HEK293 (cell line): Measurements from ENCODE around the gene DENND2A.

Experiments
- GLIS2 ChIP-seq: fragments of 450-650 bp; formaldehyde crosslinking; IDR thresholded peaks from 2 replicates; pipeline ENCODE4 v1.5.1; 2016; ENCODE audit warnings: missing biosample characterization, missing genetic modification characterization
- KLF9 ChIP-seq: fragments of 450-650 bp; formaldehyde crosslinking; IDR thresholded peaks from 2 replicates; pipeline ENCODE4 v1.5.1; 2016; ENCODE audit warnings: missing biosample characterization, missing genetic modification characterization, low read depth
- REPIN1 ChIP-seq: fragments of 450-650 bp; formaldehyde crosslinking; IDR thresholded peaks from 2 replicates; pipeline ENCODE4 v1.5.1; 2017; ENCODE audit warnings: missing biosample characterization, missing genetic modification characterization, low read depth
- SCRT1 ChIP-seq: fragments of 450-650 bp; formaldehyde crosslinking; IDR thresholded peaks from 2 replicates; pipeline ENCODE4 v1.5.1; 2016; ENCODE audit warnings: missing biosample characterization, missing genetic modification characterization, borderline replicate concordance
- SCRT2 ChIP-seq: fragments of 450-650 bp; formaldehyde crosslinking; IDR thresholded peaks from 2 replicates; pipeline ENCODE4 v1.5.1; 2016; ENCODE audit warnings: missing biosample characterization, missing genetic modification characterization
- SP3 ChIP-seq: fragments of 450-650 bp; formaldehyde crosslinking; IDR thresholded peaks from 2 replicates; pipeline ENCODE4 v1.5.1; 2016; ENCODE audit warnings: missing biosample characterization, missing genetic modification characterization
- TRIM28 ChIP-seq: IDR thresholded peaks from 2 replicates; pipeline ENCODE4 v1.6.1; 2011; ENCODE audit warnings: low read length, control low read depth, borderline replicate concordance
- ZBTB11 ChIP-seq: fragments of 450-650 bp; formaldehyde crosslinking; conservative IDR thresholded peaks from 2 replicates; pipeline ENCODE4 v1.5.1; 2016; ENCODE audit warnings: low read depth, missing biosample characterization, missing genetic modification characterization
- ZBTB17 ChIP-seq: fragments of 450-650 bp; formaldehyde crosslinking; IDR thresholded peaks from 2 replicates; pipeline ENCODE4 v1.5.1; 2016; ENCODE audit warnings: missing biosample characterization, missing genetic modification characterization
- ZBTB21 ChIP-seq: fragments of 450-650 bp; formaldehyde crosslinking; IDR thresholded peaks from 2 replicates; pipeline ENCODE4 v1.5.1; 2017; ENCODE audit warnings: missing biosample characterization, missing genetic modification characterization
- ZFP69B ChIP-seq: fragments of 450-650 bp; formaldehyde crosslinking; IDR thresholded peaks from 2 replicates; pipeline ENCODE4 v1.5.1; 2016; ENCODE audit warnings: missing biosample characterization, missing genetic modification characterization
- ZNF114 ChIP-seq: fragments of 450-650 bp; formaldehyde crosslinking; IDR thresholded peaks from 2 replicates; pipeline ENCODE4 v1.5.0; 2017; ENCODE audit warnings: missing biosample characterization, missing genetic modification characterization
- ZNF148 ChIP-seq: fragments of 450-650 bp; formaldehyde crosslinking; IDR thresholded peaks from 2 replicates; pipeline ENCODE4 v1.5.0; 2017; ENCODE audit warnings: missing biosample characterization, missing genetic modification characterization, borderline replicate concordance
- ZNF155 ChIP-seq: fragments of 450-650 bp; formaldehyde crosslinking; IDR thresholded peaks from 2 replicates; pipeline ENCODE4 v1.5.1; 2016; ENCODE audit warnings: missing biosample characterization, missing genetic modification characterization
- ZNF223 ChIP-seq: fragments of 450-650 bp; formaldehyde crosslinking; IDR thresholded peaks from 2 replicates; pipeline ENCODE4 v1.5.1; 2016; ENCODE audit warnings: missing biosample characterization, missing genetic modification characterization
- ZNF292 ChIP-seq: fragments of 450-650 bp; formaldehyde crosslinking; IDR thresholded peaks from 2 replicates; pipeline ENCODE4 v1.5.1; 2016; ENCODE audit warnings: low read depth, missing biosample characterization, missing genetic modification characterization, borderline replicate concordance
- ZNF302 ChIP-seq: fragments of 450-650 bp; formaldehyde crosslinking; IDR thresholded peaks from 2 replicates; pipeline ENCODE4 v1.5.1; 2016; ENCODE audit warnings: missing biosample characterization, missing genetic modification characterization, low read depth
- ZNF311 ChIP-seq: fragments of 450-650 bp; formaldehyde crosslinking; IDR thresholded peaks from 2 replicates; pipeline ENCODE4 v1.5.1; 2017; ENCODE audit warnings: missing biosample characterization, missing genetic modification characterization, borderline replicate concordance
- ZNF37A ChIP-seq: fragments of 450-650 bp; IDR thresholded peaks from 2 replicates; pipeline ENCODE4 v1.5.1; 2018; ENCODE audit warnings: missing biosample characterization, missing genetic modification characterization
- ZNF48 ChIP-seq: fragments of 450-650 bp; formaldehyde crosslinking; IDR thresholded peaks from 2 replicates; pipeline ENCODE4 v1.5.1; 2016; ENCODE audit warnings: missing biosample characterization, missing genetic modification characterization
- ZNF501 ChIP-seq: fragments of 450-650 bp; formaldehyde crosslinking; IDR thresholded peaks from 2 replicates; pipeline ENCODE4 v1.5.1; 2016; ENCODE audit warnings: missing biosample characterization, missing genetic modification characterization
- ZNF529 ChIP-seq: fragments of 450-650 bp; formaldehyde crosslinking; IDR thresholded peaks from 2 replicates; pipeline ENCODE4 v1.5.1; 2017; ENCODE audit warnings: missing genetic modification characterization, missing biosample characterization; ENCODE audit not compliant: insufficient replicate concordance
- ZNF626 ChIP-seq: fragments of 450-650 bp; sonication (Bioruptor Pico); formaldehyde crosslinking; IDR thresholded peaks from 2 replicates; pipeline ENCODE4 v1.5.1; 2018; ENCODE audit warnings: missing biosample characterization, missing genetic modification characterization, inconsistent platforms
- ZNF658 ChIP-seq: fragments of 450-650 bp; formaldehyde crosslinking; IDR thresholded peaks from 2 replicates; pipeline ENCODE4; 2016; ENCODE audit warnings: missing biosample characterization, missing genetic modification characterization
- ZNF677 ChIP-seq: fragments of 450-650 bp; IDR thresholded peaks from 2 replicates; pipeline ENCODE4 v1.5.0; 2018; ENCODE audit warnings: missing biosample characterization, mild to moderate bottlenecking, missing genetic modification characterization, moderate library complexity
- ZNF776 ChIP-seq: fragments of 450-650 bp; formaldehyde crosslinking; IDR thresholded peaks from 2 replicates; pipeline ENCODE4 v1.5.0; 2017; ENCODE audit warnings: missing biosample characterization, missing genetic modification characterization, borderline replicate concordance
- ZNF792 ChIP-seq: fragments of 450-650 bp; formaldehyde crosslinking; IDR thresholded peaks from 2 replicates; pipeline ENCODE4 v1.5.1; 2016; ENCODE audit warnings: missing biosample characterization, missing genetic modification characterization
- ZNF843 ChIP-seq: fragments of 450-650 bp; formaldehyde crosslinking; IDR thresholded peaks from 2 replicates; pipeline ENCODE4 v1.5.1; 2016; ENCODE audit warnings: missing biosample characterization, missing genetic modification characterization
- ZSCAN23 ChIP-seq: fragments of 450-650 bp; formaldehyde crosslinking; IDR thresholded peaks from 2 replicates; pipeline ENCODE4 v1.5.1; 2016; ENCODE audit warnings: missing biosample characterization, missing genetic modification characterization
- TF ChIP-seq, protein P1 (sequence below): fragments of 450-650 bp; formaldehyde crosslinking; IDR thresholded peaks from 2 replicates; pipeline ENCODE4 v1.5.1; 2016; ENCODE audit warnings: missing biosample characterization, missing genetic modification characterization
- TF ChIP-seq, protein P2 (sequence below): fragments of 450-650 bp; formaldehyde crosslinking; IDR thresholded peaks from 2 replicates; pipeline ENCODE4 v1.5.1; 2016; ENCODE audit warnings: missing biosample characterization, missing genetic modification characterization
- TF ChIP-seq, protein P3 (sequence below): fragments of 450-650 bp; formaldehyde crosslinking; IDR thresholded peaks from 2 replicates; pipeline ENCODE4 v1.5.1; 2016; ENCODE audit warnings: missing biosample characterization, missing genetic modification characterization

DENND2A gene

GRCh38 chr7:140640727-140641523 is at the start of gene DENND2A (continued):
- 0 out of 2 replicates have a peak, but pooled peaks have one; percentile 14 for TF ChIP-seq ZBTB11
- 0 out of 2 replicates have a peak, but pooled peaks have one; percentile 51 for TF ChIP-seq ZFP69B (tag by site-specific recombination)
- 0 out of 2 replicates have a peak, but pooled peaks have one; percentile 28 for TF ChIP-seq ZNF223 (tag by site-specific recombination)
- TF ChIP-seq ZNF658 (tag by site-specific recombination): no peak
- TF ChIP-seq, protein P1, sequence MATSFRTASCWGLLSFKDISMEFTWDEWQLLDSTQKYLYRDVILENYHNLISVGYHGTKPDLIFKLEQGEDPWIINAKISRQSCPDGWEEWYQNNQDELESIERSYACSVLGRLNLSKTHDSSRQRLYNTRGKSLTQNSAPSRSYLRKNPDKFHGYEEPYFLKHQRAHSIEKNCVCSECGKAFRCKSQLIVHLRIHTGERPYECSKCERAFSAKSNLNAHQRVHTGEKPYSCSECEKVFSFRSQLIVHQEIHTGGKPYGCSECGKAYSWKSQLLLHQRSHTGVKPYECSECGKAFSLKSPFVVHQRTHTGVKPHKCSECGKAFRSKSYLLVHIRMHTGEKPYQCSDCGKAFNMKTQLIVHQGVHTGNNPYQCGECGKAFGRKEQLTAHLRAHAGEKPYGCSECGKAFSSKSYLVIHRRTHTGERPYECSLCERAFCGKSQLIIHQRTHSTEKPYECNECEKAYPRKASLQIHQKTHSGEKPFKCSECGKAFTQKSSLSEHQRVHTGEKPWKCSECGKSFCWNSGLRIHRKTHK (tag by site-specific recombination): no peak
- TF ChIP-seq ZBTB17 (tag by site-specific recombination): no peak
- TF ChIP-seq TRIM28: no peak
- TF ChIP-seq REPIN1 (tag by site-specific recombination): no peak
- no peak for TF ChIP-seq ZNF677
- TF ChIP-seq ZNF792 (tag by site-specific recombination): no peak
- no peak for TF ChIP-seq ZNF776
- no peak for TF ChIP-seq SCRT2 (tag by site-specific recombination)
- TF ChIP-seq ZNF48 (tag by site-specific recombination): no peak
- TF ChIP-seq ZSCAN23 (tag by site-specific recombination): no peak
- TF ChIP-seq ZNF529: no peak
- TF ChIP-seq, protein P2, sequence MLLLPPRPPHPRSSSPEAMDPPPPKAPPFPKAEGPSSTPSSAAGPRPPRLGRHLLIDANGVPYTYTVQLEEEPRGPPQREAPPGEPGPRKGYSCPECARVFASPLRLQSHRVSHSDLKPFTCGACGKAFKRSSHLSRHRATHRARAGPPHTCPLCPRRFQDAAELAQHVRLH (tag by site-specific recombination): no peak
- TF ChIP-seq ZNF302 (tag by site-specific recombination): no peak
- no peak for TF ChIP-seq ZNF843
- no peak for TF ChIP-seq ZNF311 (tag by site-specific recombination)
- 0 out of 2 replicates have a peak, but pooled peaks have one; percentile 47 for TF ChIP-seq ZNF501 (tag by site-specific recombination)
- no peak for TF ChIP-seq ZBTB21 (tag by site-specific recombination)
- TF ChIP-seq ZNF37A (tag by site-specific recombination): no peak
- TF ChIP-seq ZNF148 (tag by site-specific recombination): no peak
- TF ChIP-seq ZNF626 (tag by site-specific recombination): no peak
- TF ChIP-seq ZNF155: no peak
- no peak for TF ChIP-seq ZNF114
- no peak for TF ChIP-seq KLF9 (tag by site-specific recombination)
- TF ChIP-seq ZNF292: no peak
- peak; percentile 64 for TF ChIP-seq GLIS2
- no peak for TF ChIP-seq SCRT1 (tag by site-specific recombination)
- TF ChIP-seq, protein P3, sequence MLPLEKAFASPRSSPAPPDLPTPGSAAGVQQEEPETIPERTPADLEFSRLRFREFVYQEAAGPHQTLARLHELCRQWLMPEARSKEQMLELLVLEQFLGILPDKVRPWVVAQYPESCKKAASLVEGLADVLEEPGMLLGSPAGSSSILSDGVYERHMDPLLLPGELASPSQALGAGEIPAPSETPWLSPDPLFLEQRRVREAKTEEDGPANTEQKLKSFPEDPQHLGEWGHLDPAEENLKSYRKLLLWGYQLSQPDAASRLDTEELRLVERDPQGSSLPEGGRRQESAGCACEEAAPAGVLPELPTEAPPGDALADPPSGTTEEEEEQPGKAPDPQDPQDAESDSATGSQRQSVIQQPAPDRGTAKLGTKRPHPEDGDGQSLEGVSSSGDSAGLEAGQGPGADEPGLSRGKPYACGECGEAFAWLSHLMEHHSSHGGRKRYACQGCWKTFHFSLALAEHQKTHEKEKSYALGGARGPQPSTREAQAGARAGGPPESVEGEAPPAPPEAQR (tag by site-specific recombination): no peak
- TF ChIP-seq SP3 (tag by site-specific recombination): no peak
